ENCODE measurements around the gene HACD4.

HACD4 gene

DNA sequence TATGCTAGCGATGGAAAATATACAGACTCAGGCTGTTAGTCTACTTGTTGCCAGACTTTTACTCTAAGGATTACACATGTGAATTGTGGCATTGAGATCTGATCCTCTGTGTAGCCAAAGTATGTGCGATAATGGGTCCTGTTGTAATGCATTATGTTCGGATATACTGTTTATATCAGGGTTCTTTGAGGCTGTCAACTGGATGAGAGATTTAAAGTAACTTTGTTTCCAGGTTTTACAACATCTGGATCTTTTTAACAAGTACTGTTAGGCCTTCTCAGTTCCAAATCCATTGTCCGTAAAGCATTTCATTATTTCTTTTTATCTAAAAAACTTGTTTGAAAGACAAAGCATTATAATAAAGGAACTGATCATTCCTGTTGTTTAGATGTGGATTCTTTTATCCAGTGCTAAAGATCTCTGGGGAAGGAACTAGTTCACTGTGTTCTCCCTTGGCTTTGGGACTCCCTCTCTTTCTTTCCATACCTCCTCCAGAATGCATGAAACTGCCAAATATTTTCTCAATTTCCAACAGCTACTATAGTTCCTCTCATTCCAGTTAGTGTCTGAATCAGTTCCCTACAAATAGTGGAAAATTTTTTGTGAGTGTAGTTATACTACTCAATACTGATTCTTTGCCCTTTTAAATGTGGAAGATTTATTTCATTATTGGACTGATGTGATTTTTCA, 68.8 kb downstream of the HACD4 start:
- DNase-seq, result no peak

GRCh38 chr9:20950707-20951106, 80.7 kb downstream of the HACD4 start:
- DNase-seq, result no peak

Data from DMS 273 treated with DMSO at 0.1 percent for 48 hours (cell line).